Mucosa of descending colon (tissue), 3 donors: ENCODE data around the gene IMMP1L. TPM values are rescaled to one million over a fixed set of nuclear protein-coding genes. Genes with fewer than 3 reads are reported as not detected.

Experiments
- ATAC-seq: fragments of 200-7000 bp; cut with Tn5 transposase; one replicate; pipeline ENCODE4 v1.9.1; 2020; ENCODE audit warnings: mild to moderate bottlenecking, moderate library complexity
- DNase-seq, 3 donors: peaks; one replicate each; pipeline ENCODE4 v3.0.0-alpha.2; 2020
- H3K36me3 ChIP-seq: fragments of 200-600 bp; one replicate; pipeline ENCODE4 v1.8.0; 2021; ENCODE audit warnings: low read depth, mild to moderate bottlenecking
- H3K4me1 ChIP-seq: fragments of 200-600 bp; one replicate; pipeline ENCODE4 v1.8.0; 2021; ENCODE audit warnings: low read depth, mild to moderate bottlenecking
- H3K4me3 ChIP-seq: fragments of 200-600 bp; one replicate; pipeline ENCODE4 v1.8.0; 2021; ENCODE audit warnings: mild to moderate bottlenecking
- H3K9me3 ChIP-seq: fragments of 200-600 bp; one replicate; pipeline ENCODE4 v1.8.0; 2021; ENCODE audit warnings: mild to moderate bottlenecking
- CTCF ChIP-seq: fragments of 200-600 bp; IDR thresholded peaks from one replicate; pipeline ENCODE4 v1.8.0; 2022; ENCODE audit warnings: antibody characterized with exemption, mild to moderate bottlenecking
- intact Hi-C, 2 donors: fragments of 100-400 bp; cut with DNase I in 1 of 2; cut with micrococcal nuclease in 1 of 2; formaldehyde crosslinking; loops; one replicate each; pipeline versions ENCODE4 v1.11.0 to v1.11.1; 2022; cut with DNase I, micrococcal nuclease
- total RNA-seq, 3 donors: library from RNA; stranded (reverse); fragmentation: NEBNext Ultra II Directional in 2 of 3; extraction: Animal tissue kit (Norgen Biotek cat#: 25700) in 2 of 3; gene quantifications; one replicate each; pipeline versions ENCODE4 v1.2.1 to v1.2.4, GENCODE V29; 2021 to 2023
- donor health status: DM: no; HTN: no; CAD: no; lungs with moderate emphysema.
- donor health status: DM: no; HTN: no; CAD: no.
- donor health status: DM: no; HTN: yes; CAD: no.

The IMMP1L gene
- total RNA-seq, 3 donors from 2014 or later = 15.0 to 18.9 (median 18.2) TPM

GRCh38 chr11:31421820-31422219 is 87.6 kb downstream of the IMMP1L start:
- Histone ChIP-seq H3K36me3 (no peaks in the 10 kb centered on the region), H3K4me1 (no peaks in the 10 kb centered on the region), H3K4me3 (no peak overlapping the region), H3K9me3 (no peaks in the 10 kb centered on the region)
- TF ChIP-seq CTCF = no peak
- intact Hi-C loops = no loop called here
- ATAC-seq = no peak
- DNase-seq = no peak

GRCh38 chr11:31419669-31420068 is 89.8 kb downstream of the IMMP1L start:
- DNase-seq = no peak
- Histone ChIP-seq H3K9me3 (no peaks in the 10 kb centered on the region), H3K4me1 (no peaks in the 10 kb centered on the region), H3K36me3 (no peaks in the 10 kb centered on the region), H3K4me3 (no peak overlapping the region)
- no peak for TF ChIP-seq CTCF
- intact Hi-C loops = no loop called here
- no peak for ATAC-seq

GRCh38 chr11:31419138-31419537 is 90.3 kb downstream of the IMMP1L start:
- intact Hi-C loops = no loop called here
- DNase-seq = no peak
- H3K36me3 ChIP-seq = no peaks in the 10 kb centered on the region
- H3K4me1 ChIP-seq = no peaks in the 10 kb centered on the region
- H3K4me3 ChIP-seq = no peak overlapping the region
- ATAC-seq = no peak
- no peaks in the 10 kb centered on the region for H3K9me3 ChIP-seq
- TF ChIP-seq CTCF = no peak

GRCh38 chr11:31417816-31418215 is 91.6 kb downstream of the IMMP1L start:
- TF ChIP-seq CTCF = no peak
- ATAC-seq (no peak), DNase-seq (no peak)
- Histone ChIP-seq H3K4me1 (no peaks in the 10 kb centered on the region), H3K9me3 (no peaks in the 10 kb centered on the region), H3K4me3 (no peak overlapping the region), H3K36me3 (no peaks in the 10 kb centered on the region)
- intact Hi-C loops = no loop called here

GRCh38 chr11:31417357-31417756 is 92.1 kb downstream of the IMMP1L start:
- intact Hi-C loops = no loop called here
- ATAC-seq (no peak), DNase-seq (no peak)
- TF ChIP-seq CTCF = no peak
- Histone ChIP-seq H3K9me3 (no peaks in the 10 kb centered on the region), H3K36me3 (no peaks in the 10 kb centered on the region), H3K4me1 (no peaks in the 10 kb centered on the region), H3K4me3 (no peak overlapping the region)

GRCh38 chr11:31415435-31415834 is 94.0 kb downstream of the IMMP1L start:
- no peak overlapping the region for H3K4me3 ChIP-seq
- intact Hi-C loops = no loop called here
- no peaks in the 10 kb centered on the region for H3K9me3 ChIP-seq
- no peak for TF ChIP-seq CTCF
- no peaks in the 10 kb centered on the region for H3K4me1 ChIP-seq
- ATAC-seq (no peak), DNase-seq (no peak)
- no peaks in the 10 kb centered on the region for H3K36me3 ChIP-seq
